ENCODE results near the gene FNTB. TPM values are rescaled to one million over a fixed set of nuclear protein-coding genes. Genes with fewer than 3 reads are reported as not detected.

FNTB gene
- total and polyA plus RNA-seq, 9 of the 15 experiments (the other 6 are each of a cell fraction or from before 2014, with no cell fraction given): 6.9 to 23.2 (median 12.2) TPM

DNA sequence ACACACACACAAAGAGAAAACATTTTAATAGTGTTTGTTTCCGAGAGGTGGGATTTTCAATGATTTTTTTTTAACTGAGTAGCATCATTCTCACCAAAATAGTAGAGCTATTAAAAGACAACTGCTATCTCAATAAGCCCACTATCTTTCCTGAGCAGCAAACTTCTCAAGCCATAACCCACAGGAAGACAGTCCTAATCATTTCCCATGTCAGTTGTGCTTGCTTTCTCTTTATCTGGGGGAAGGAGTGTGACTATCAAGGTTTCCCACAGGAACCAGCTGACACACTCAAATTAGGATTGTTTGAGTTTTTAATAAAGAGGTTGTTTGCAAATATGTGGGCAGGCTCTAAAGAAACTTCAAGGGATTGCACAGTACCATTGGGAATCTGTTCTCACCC is 120.5 kb downstream of the FNTB start (continued):
- TF ChIP-seq SRSF3 (IDR thresholded peaks at IDR 0.05; ENCODE audit: insufficient read depth, low read length): no peak
- no peak for TF ChIP-seq GABPB1 (CRISPR knock-in tag; IDR thresholded peaks at IDR 0.05)
- no peak for TF ChIP-seq KDM4B (IDR thresholded peaks at IDR 0.05; ENCODE audit: borderline replicate concordance in 2 of 2, low read depth in 1 of 2)
- TF ChIP-seq HMG20B (CRISPR knock-in tag; IDR thresholded peaks at IDR 0.05): no peak
- TF ChIP-seq KAT8 (IDR thresholded peaks at IDR 0.05; ENCODE audit: low read depth): no peak
- TF ChIP-seq ZKSCAN3 (CRISPR knock-in tag; IDR thresholded peaks at IDR 0.05): no peak
- no peak for TF ChIP-seq TEAD1 (CRISPR knock-in tag; IDR thresholded peaks at IDR 0.05)
- TF ChIP-seq NFXL1 (CRISPR knock-in tag; IDR thresholded peaks at IDR 0.05): no peak
- TF ChIP-seq, protein P1, sequence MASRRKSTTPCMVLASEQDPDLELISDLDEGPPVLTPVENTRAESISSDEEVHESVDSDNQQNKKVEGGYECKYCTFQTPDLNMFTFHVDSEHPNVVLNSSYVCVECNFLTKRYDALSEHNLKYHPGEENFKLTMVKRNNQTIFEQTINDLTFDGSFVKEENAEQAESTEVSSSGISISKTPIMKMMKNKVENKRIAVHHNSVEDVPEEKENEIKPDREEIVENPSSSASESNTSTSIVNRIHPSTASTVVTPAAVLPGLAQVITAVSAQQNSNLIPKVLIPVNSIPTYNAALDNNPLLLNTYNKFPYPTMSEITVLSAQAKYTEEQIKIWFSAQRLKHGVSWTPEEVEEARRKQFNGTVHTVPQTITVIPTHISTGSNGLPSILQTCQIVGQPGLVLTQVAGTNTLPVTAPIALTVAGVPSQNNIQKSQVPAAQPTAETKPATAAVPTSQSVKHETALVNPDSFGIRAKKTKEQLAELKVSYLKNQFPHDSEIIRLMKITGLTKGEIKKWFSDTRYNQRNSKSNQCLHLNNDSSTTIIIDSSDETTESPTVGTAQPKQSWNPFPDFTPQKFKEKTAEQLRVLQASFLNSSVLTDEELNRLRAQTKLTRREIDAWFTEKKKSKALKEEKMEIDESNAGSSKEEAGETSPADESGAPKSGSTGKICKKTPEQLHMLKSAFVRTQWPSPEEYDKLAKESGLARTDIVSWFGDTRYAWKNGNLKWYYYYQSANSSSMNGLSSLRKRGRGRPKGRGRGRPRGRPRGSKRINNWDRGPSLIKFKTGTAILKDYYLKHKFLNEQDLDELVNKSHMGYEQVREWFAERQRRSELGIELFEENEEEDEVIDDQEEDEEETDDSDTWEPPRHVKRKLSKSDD (conservative IDR thresholded peaks at IDR 0.05; ENCODE audit: low read length): no peak
- peak; percentile 90 for TF ChIP-seq MEF2D (tag; conservative IDR thresholded peaks at IDR 0.05; ENCODE audit: low read depth)
- TF ChIP-seq, protein P2, sequence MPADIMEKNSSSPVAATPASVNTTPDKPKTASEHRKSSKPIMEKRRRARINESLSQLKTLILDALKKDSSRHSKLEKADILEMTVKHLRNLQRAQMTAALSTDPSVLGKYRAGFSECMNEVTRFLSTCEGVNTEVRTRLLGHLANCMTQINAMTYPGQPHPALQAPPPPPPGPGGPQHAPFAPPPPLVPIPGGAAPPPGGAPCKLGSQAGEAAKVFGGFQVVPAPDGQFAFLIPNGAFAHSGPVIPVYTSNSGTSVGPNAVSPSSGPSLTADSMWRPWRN (IDR thresholded peaks at IDR 0.05; ENCODE audit: low read depth): no peak
- TF ChIP-seq CCNT2 (IDR thresholded peaks at IDR 0.05; ENCODE audit: borderline replicate concordance, extremely low read depth, insufficient read length, low read depth, low read length): peak; percentile 71
- TF ChIP-seq ZEB2 (IDR thresholded peaks at IDR 0.05): no peak
- TF ChIP-seq ZBTB17 (CRISPR knock-in tag; IDR thresholded peaks at IDR 0.05): no peak
- TF ChIP-seq HLTF (IDR thresholded peaks at IDR 0.05): no peak
- no peak for TF ChIP-seq PHB2 (IDR thresholded peaks at IDR 0.05; ENCODE audit: low read depth)
- no peak for TF ChIP-seq KDM5B (IDR thresholded peaks at IDR 0.05; ENCODE audit: insufficient replicate concordance, low read depth, low read length)
- TF ChIP-seq RCOR1 (IDR thresholded peaks at IDR 0.05; ENCODE audit: borderline replicate concordance in 1 of 2, low read depth in 2 of 2, low read length in 2 of 2): peak in 1 of 2 experiments; percentile 84; a peak in 3 of 4 replicates
- TF ChIP-seq TRIM24 (IDR thresholded peaks at IDR 0.05): peak; percentile 35 to 72; a peak in 2 of 4 replicates
- TF ChIP-seq POLR3A (IDR thresholded peaks at IDR 0.05; ENCODE audit: borderline replicate concordance, extremely low read depth, insufficient read depth, insufficient read length): no peak
- TF ChIP-seq, protein P3, sequence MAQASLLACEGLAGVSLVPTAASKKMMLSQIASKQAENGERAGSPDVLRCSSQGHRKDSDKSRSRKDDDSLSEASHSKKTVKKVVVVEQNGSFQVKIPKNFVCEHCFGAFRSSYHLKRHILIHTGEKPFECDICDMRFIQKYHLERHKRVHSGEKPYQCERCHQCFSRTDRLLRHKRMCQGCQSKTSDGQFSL (CRISPR knock-in tag; IDR thresholded peaks at IDR 0.05): no peak
- TF ChIP-seq, protein P3 (tag; IDR thresholded peaks at IDR 0.05): no peak
- TF ChIP-seq PML (IDR thresholded peaks at IDR 0.05; ENCODE audit: low read length): peak; percentile 77
- TF ChIP-seq NR2C2 (CRISPR knock-in tag; IDR thresholded peaks at IDR 0.05): no peak
- no peak for TF ChIP-seq NR2C2 (tag; IDR thresholded peaks at IDR 0.05)

Data from K562 (cell line).